GM18873 (cell line): Measurements from ENCODE around the gene S100A4.
"Not testable (repeated sequence)": the region's sequence is repeated elsewhere in the genome, so short reads cannot be mapped to it uniquely, and the experiment has no call there.

Experiments
- ATAC-seq: cut with Tn5 transposase; IDR thresholded peaks from one replicate; pipeline ENCODE4 v1.9.1; 2021; ENCODE audit warnings: mild to moderate bottlenecking, moderate library complexity, moderate number of reproducible peaks; ENCODE audit not compliant: unreplicated experiment, low FRiP score

Gene S100A4

DNA sequence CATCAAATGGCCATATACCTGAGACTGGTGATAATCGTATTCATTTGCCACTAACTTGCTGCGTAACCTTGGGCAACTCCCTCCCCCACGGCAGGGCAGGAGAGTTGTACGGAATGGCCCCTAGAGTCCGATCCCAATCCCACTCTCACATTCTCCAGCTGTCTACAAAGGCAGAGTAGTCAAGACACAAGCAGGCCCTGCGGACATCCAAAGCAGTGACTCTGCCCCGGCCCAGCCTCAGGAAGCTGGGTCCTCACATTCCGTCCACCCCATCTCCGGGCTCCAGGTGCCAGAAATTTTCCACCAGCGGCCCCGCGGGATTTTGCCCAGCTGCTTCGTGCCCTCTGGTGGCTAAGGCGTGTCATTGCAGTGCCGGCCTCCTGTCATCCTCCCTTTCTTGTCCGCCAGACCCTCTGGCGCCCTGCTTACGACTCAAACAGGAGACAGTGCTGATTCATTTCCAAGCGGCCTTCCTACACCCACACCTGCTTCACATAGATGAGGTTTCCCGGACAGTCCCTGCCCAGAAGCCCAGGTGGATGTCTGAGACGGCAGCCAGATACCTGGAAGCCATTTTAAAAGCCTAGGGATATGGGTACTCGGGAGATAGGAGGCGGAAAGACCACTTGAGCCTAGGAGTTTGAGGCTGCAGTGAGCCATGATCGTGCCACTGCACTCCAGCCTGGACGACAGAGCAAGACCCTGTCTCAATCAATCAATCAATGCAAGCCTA is 22.9 kb upstream of the S100A4 start:
- no peak for ATAC-seq

DNA sequence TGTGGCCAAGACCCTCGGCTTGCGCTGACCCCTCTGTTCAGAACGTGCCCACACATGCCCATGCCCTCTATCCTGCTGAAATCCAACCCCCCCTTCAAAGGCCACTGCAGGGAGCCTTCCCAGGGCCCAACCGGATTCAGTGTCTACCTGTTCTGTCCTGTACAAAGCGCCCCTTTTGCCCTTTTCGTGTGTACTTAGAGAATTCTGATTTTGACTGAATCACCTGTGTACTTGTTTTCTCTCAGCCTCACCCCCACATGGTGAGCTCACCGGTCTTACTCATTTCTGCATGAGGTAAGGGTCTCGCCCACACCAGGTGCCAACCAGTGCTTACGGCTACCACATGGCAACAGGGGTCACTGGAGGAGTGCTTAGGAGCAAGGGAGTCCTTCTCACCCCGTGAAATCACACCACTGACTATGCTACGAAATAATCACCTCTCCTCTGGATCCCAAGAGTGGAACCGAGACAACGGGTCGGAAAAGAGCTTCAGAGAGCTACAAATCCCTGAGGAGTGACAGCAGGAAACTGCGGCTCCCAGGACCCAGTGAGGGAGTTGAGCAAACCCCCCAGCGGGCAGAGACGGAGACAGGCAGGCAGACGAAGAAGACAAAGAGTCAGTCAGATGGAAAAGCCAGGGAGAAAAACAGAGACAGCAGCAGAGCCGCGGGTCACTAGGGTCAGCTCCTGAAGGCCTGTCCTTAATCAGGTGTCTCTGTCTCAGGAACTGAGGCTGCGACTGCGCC is 22.2 kb upstream of the S100A4 start:
- ATAC-seq, result no peak

DNA sequence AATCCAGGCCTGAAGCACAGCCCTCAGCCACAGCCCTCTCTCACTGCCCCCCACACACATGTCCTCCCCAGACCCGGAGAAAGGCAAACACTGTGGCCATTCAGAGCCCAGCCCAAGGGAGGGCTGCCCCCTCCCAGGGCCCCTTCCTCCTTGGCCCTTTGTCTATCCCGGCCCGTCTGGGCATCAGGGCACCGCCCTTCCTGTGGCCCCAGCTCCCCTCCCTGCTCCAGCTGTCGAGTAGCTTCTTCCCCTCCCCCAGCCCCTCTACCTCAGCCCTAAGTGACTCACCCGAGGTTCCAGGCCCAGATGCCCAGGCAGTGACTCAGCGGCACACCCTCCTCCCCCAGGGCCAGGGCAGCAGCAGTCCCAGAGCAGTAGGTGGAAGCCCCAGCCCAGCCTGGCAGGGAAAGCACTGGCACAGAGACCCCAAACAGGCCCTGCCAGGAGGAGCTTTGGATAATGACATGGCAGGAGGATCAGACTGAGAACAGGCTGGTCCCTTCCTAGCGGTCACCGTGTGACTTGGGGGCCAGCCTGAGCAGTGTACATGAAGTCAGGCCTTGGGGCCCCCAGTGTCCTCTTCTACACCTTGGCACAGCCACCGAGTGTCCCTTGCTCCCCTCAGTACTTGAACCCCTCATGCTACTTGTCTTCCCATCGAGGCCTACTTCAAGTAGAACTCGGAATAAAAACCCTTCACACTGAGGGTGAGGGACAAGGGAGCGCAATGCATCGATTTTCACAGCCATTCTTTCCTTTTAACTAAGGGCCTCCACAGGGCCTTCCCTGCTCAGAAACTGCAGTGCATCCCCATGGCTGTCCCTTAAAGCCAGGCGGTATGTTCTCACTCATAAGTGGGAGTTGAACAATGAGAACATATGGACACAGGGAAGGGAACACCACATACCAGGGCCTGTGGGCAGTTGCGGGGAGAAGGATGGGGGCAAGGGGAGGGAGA is 21.1 kb upstream of the S100A4 start:
- ATAC-seq, result no peak

DNA sequence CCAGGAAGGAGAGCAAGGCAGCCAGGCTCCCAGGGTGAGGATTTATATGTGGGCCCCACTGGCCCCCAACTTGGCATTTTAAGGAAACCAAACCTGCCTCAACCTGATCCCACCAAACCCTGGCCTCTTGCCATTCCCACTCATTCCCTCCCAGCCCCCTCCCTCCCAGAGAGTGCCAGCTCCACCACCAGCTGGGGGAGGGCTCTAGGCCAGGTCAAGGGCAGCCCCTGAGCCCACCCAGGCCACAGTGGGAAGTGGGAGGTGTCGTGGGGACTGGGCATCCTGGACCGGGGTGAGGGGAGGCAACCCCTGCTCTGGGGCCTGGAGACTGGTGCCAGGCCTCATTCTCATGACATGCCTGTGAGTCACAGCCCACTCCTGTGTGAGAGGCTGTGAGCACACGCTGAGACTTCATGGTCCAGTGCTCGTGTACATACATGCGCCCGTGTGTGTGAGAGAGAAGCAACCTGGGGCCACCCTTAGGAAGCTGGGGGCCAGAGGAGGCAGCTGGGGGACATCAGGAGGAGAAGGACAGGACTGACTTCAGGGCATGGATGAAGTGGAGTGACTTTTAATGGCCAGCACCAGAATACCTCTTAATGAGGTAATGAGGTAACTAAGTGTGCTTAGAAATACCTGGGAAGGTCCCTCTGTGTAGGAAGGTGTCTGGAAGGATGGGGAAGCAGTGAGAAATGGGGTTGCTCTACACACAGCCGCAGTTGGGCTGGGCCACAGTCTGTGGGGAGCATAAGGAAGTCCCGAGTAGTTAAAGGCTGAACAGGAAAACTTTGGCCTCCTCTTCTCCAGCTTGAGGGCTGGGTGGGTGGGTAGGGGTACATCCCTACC is 20.1 kb upstream of the S100A4 start, which contains the start of gene S100A2:
Gene S100A2 (minus strand): TSS at position 316 of the 846 bp plus-strand sequence. CDS start 1,967 bp downstream, outside the sequence.
- ATAC-seq, result no peak

DNA sequence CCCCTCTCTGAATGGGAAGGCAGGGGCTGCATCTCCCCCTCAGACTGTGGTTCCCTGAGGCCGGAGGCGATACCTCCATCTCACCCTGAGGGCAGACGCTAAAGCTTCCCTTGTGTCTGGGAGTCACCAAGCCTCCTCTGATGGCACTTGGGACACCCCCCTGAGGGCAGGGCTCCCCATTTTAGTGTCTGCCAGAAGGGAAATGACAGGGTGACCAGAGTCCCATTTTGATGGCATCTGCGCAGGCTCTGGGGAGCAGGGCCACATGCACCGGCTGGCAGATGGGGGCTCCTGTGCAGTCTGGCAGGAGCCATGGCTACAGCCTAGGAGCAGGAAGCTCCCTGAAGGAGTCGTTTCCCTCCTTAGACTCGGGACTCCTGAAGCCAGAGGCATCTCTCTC is 18.4 kb upstream of the S100A4 start:
- no peak for ATAC-seq

DNA sequence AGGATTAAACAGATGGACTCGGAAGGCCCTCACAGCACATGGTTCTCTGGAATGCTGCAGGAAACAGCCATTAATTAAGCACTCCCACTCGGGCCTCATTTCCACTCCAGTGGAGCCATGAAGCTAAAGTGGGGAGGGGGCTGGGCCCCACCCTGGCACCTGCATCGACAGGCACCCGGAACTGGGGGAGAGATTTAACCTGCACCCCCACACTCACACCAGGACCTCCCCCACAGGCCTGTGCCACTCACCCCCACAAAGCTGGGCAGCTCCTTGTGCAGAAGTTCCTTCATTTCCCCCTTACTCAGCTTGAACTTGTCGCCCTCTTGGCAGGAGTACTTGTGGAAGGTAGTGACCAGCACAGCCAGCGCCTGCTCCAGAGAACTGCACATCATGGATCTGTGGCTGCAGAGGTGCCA is 17.9 kb upstream of the S100A4 start:
- no peak for ATAC-seq

DNA sequence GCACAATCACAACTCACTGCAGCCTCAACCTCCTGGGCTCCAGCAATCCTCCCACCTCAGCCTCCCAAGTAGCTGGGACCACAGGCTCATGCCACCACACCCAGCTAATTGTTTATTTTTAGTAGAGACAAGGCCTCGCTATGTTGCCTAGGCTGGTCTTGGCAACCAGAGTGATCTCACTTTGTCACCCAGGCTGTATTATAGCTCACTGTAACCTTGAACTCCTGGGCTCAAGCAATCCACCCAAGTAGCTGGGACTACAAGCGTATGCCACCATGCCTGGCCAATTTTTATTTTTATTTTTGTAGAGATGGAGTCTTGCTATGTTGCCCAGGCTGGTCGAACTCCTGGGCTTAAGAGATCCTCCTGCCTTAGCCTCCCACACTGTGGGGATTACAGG is 16.4 kb upstream of the S100A4 start:
- not testable (repeated sequence) for ATAC-seq

DNA sequence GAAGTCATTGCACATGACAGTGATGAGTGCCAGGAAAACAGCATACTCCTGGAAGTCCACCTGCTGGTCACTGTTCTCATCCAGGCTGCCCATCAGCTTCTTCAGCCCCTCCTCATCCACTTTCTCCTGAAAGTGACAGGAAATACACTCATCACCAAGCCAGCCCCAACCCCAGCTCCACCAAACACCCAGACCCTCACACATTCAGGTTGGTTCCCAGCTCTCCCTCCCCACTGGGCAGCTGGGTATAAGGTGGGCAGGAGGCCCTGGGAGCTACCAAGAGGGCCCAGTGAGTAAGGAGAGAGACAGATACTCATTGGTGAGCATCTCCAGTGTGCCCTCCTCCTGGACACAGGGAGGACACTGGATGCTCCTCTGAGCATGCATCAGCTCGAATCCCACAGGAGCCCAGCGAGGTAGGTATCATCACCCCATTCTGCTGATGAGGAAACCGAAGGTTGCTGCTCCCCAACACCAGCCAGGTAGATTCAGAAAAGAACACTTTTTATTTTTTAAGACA is 15.9 kb upstream of the S100A4 start:
- ATAC-seq, result no peak

DNA sequence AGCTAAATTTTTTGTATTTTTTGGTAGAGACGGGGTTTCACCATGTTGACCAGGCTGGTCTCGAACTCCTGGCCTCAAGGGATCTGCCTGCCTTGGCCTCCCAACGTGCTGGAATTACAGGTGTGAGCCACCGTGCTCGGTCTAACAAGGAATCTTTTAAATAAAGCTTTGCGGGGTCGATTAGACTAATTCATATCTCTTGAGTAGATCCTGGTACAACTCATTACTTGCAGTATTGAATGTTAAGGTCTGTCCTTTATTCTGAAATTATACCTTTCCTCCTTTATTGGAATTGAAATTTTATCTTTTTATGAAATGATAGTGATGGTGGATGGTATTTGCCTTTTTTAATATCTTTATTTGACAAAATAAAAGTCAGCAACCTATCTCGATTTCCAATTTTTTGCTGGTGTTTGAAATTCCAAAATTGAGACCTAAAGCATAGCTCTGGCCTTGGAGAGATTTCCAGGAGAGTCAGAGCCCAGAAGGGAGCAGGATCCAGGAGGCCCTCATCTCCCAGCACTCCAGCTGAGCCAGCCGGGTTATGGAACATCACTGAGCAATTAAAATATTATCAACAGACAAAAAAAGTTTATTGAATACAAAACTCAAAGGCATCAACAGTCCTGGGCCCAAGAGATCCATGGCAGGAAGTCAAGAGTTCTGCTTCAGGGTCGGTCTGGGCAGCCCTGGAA is 15.3 kb upstream of the S100A4 start:
- ATAC-seq, result no peak

DNA sequence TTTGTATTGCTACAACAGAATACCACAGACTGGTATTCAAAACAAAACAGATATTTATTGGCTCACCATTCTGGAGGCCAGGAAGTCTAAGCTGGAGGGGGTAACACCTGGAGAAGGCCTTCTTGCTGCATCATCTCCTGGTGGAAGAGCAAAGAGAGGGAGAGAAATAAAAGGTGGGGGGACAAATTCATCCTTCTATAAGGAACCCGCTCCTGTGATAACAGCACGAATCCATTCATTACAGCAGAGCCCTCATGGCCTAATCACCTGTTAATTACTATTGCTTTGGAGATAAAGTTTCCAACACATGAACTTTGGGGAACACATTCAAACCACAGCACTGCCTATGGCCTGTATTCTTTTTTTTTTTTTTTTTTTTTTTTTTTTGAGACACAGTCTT is 14.6 kb upstream of the S100A4 start:
- no peak for ATAC-seq

DNA sequence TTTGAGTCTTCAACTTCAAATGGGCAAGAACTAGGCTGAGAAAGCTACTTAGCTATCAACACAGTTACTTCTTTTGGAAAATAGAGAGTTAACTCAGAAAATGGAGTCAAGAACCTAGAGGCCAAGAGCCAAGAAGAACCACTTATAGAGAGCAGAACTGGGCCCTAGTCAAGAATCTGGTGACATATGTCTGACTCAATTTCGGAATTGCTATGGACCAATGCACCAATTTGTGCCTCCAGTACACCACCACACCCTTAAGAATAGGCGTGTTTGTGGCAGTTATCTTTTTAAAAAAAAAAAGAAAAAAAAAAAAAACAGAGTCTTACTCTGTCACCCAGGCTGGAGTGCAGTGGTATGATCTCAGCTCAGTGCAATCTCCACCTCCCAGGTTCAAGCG is 12.3 kb upstream of the S100A4 start:
- ATAC-seq, result no peak

DNA sequence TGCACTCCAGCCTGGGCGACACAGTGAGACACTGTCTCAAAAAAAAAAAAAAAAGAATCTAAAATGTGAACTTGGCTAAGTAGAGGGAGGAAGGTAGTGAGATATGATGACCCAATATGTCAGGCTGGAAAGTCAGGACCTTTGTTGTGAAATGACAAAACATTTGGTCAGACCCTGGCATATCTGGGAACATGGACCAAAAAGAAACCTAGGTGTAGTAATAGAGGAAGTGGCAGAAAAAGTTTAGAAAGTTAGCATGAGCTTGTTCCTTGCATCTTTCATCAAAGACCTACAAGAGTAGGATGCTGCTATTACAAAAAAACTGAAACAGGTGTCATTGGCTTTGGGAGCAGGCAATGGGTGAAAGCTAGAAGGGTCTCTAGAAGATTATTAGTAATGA is 10.7 kb upstream of the S100A4 start:
- ATAC-seq, result no peak

DNA sequence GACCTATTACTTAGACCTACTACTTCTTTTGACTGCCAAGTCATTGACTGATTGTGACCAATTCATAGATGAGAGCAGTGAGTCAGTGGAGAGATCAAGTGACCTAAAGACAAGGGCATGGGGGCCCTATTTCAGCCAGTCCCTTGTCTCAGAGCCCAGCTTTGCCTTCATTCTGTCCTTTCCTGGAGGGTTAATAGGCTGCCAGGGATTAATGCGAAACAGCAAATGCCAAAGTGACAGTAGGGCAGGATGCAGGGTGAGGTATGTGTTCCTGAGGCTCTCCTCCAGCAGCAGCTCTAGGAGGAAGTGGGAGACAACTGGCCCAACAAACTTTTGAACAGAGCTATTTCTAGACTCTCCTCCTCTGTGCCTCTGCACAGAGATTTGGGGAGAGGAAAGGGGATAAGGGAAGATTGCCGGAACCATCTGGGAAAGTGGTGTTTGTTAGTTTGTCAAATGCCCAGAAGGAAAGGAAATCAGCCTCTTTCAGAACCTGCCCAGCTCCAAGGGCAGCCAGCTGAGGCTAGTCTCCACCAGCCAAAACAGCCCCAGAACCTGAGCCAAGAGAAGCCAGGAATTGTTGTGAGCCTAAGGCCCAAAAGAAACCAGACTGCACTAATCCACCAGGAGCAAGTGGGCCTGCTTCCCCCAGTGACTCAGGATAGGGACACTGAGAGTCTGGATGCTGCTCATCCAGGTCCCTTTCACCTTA is 8.4 kb upstream of the S100A4 start:
- no peak for ATAC-seq

DNA sequence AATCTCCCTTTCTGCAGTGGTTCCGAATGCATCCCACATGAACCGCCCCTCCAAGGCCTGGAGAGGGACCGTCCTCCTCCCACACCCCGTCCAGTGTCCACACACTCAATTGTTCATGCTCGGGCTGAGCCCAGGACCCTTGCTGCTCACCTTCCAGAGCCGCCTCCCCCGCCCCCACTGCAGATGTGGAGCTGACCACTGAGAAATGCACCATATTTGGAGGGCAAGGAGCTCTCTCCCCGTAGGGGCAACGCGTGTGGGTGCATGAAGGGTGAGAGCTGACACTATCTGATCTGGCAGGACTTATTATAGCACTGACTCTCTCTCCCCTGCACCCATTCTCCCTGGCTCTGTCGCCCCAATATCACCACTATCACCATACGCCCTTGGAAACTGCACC is 7.5 kb upstream of the S100A4 start:
- ATAC-seq, result no peak

DNA sequence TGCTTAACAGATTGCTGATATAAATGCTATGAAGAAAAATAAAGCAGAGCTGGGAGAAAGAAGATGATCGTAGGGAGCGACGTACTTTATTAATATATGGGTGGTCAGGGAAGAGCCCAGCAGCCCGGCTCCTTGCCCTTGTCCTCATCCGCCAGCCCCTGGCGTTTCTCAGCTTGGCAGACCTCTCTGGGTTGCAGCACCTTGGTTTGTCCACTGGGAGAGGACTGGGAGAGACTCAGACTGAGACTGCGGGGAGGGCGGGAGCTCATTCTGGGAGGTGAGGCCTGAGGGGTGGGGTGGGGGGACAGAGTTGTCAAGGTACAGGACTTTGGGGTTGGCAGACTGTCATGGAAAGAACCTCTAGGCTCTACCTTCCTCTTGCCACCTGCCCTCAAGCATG is 6.7 kb upstream of the S100A4 start:
- no peak for ATAC-seq

DNA sequence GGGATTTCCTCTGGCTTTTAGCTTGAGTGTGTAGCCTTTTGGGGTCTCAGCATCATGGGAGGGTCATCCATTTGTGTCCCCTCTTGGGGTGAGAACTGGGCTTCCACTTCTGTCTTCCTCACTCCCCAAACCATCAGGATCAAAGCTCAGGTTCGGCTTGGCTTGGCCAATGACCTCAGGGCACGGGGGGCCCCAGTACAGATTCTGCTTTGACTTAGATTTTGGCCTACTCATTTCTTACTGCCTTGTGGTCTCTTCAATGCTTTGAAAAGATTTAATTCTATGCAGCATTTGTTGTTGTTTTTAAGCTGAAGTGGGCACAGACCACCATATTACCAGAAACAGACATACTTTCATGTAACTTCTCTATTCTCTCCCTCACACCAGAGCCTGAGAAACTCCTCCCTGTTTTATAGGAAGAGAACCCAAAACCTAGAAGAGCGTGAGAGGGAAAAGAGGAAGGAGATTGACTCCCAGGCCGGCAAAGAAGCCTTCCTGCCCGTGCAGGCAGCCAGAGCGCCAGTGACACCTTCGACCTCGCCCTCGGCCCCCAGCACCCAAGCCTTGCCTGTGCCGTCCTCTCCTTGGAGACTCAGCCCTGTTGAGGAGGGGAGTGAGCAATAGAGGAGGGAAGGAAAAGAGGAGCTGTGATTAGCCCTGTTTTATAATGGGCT is 5.4 kb upstream of the S100A4 start:
- ATAC-seq, result no peak

DNA sequence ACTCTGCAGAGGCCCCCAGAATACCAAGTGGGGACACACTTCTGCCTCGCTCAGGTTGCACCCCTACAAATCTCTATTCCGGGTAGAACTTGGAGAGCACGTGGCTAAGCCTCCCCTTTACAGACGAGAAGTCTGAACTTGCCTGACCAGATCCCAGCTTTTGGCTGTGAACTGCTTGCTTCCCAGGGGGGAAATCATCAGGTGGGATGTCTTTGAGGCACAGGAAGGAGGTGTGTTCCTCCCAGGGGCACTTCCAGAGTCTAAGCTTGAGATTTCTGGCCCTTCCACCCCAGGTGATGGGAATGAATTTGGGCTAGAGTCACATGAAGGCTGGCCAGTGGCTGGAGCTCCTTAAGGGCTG is 4.8 kb upstream of the S100A4 start:
- no peak for ATAC-seq

DNA sequence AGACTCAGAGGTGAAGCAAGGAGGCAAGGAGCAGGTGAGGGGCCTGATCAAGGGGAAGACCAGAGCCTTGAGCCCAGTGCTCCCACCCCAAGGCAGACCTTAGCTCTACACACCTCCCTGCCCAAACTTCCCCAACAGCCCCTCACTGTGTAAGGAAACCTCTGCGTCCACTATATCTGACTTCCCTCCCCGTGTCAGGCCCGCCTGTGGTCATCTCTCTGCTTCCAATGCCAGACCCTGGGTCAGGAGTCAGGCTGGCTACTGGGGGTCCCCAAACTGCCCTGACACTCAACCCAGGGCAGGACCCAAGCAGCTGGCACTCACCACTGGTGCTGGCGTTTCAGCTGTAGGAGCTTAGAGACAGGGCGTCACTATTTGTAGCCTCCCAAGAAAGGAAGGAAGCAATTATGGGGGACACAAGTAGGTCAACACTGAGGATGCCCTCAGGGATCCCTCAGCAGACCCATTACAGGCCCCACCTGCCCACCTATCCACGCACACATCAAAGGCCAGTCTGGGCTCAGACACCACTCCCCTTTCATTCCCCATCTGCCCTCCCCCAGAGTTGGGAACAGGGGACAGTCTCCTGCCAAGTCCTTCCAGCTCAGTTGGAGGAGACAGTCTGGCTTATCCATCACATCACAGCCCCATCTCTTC is 4.3 kb upstream of the S100A4 start:
- ATAC-seq, result no peak
